GM21360 (cell line): ENCODE results near the gene OR10A7.
A peak's percentile ranks its signal among the peaks of the same experiment; 100 is the strongest.
"Not testable (repeated sequence)": the region's sequence is repeated elsewhere in the genome, so short reads cannot be mapped to it uniquely, and the experiment has no call there.

Experiments used
- ATAC-seq: cut with Tn5 transposase; IDR thresholded peaks from one replicate; pipeline ENCODE4 v1.9.1; 2021; ENCODE audit warnings: mild to moderate bottlenecking, moderate library complexity; ENCODE audit not compliant: unreplicated experiment

Gene OR10A7

DNA sequence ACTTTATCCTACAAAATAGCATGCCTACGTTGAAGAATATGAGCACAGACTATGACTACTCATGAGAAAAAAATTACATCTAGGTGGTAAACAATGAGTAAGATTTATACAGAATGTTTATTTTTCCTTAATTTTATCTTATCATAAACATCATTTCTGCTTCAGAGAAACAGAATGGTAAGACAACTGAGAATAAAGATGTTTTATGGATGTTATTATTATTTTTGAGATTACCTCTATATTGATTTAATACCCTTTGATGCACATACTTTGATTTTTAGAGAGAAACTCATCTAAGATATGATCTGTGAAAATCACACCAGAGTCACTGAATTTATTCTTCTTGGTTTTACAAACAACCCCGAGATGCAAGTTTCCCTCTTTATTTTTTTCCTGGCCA is at the start of gene OR10A7:
TSS of gene OR10A7 (plus strand) at position 301 of the 400 bp plus-strand sequence. CDS start at position 301, 0 bp downstream.
- no peak for ATAC-seq

DNA sequence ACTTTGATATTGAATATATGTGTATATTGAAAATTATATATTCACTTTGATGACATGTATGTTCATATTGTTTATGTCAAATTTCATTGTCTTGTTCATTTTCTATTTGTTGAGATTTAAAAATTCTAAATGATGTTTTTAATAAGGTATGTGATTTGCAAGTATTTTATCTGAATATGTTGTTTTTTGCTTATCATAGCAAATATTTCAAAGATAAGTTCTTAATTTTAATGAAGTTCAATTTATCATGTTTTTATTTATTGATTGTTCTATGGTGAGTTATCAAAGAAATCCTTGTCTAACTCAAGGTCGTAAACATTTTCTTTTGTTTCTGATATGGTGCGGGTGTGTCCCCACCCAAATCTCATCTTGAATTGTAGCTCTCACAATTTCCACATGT is 49.4 kb upstream of the OR10A7 start:
- no peak for ATAC-seq

GRCh38 chr12:55171846-55172245 is 49.0 kb upstream of the OR10A7 start:
- ATAC-seq = not testable (repeated sequence)

DNA sequence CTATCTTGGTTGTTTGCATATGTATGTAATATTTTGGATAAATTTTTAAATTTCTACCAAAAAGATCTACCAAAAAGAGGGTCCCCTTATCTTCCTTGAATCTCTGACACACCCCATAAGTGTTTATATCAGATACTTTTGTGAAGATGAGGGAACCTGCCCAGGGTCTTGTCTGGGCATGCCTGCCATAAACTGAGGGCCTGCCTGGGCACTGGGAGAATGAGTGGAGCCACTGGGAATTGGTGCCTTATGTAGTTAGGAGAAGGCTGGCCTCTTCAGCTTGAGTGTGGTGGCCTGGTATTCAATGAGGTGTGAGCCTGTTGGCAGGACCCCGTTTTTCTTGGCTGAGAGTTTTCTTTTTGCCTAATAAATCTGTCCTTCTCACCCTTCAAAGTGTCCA is 48.1 kb upstream of the OR10A7 start:
- ATAC-seq = no peak

DNA sequence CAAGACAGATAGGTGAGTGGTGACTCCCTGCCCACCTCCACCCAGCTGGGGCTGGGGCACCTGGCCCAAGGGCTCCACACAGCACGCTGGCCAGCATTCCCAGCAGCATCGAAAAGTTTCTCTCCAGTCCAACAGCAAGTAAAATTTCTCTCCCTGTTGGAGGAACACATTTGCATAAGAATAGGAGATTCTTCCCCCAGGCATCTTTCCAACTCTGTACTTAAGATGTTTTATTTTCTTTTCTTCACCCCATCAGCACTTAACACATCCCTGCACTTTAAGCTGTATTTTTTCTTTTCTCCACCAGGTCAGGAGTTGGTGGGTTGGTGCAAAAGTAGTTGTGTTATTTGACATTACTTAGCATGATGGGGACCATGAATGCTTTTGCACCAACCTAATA is 47.4 kb upstream of the OR10A7 start:
- no peak for ATAC-seq

DNA sequence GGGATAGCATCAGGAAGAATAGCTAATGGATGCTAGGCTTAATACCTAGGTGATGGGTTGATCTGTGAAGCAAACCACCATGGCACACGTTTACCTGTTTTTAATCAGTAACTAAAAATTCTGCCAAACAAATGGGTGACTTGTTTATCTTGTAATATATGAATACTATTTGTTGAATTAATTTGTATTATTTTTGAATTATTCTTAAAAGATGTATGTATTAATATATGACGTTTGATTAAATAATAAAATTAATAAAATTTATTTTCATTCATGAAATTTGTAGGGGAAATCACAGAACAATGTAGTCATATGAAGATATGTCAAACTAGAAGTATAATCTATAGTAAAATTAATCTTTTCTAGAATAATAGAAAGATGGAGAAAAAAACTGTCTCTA is 32.3 kb upstream of the OR10A7 start:
- ATAC-seq = no peak

GRCh38 chr12:55188974-55189556 is 31.8 kb upstream of the OR10A7 start:
- ATAC-seq = peak; percentile 72

- no peak for ATAC-seq
These were observed 26.4 kb upstream of the OR10A7 start for GRCh38 chr12:55194382-55194781.

DNA sequence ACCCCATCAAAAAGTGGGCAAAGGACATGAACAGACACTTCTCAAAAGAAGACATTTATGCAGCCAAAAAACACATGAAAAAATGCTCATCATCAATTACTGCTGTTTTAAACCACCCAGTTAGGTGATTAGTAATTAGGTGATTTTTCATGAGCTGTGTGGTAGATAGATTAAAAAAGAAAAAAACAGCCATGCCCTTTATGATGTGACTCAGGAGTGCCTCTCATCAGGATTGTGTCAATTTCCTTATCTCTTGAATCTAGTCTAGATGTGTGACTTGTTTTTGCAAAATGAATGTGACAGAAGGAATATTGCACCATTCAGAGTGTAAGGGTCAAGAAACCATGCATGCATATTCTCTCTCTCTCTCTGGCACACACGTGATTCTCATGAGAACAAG is 5.7 kb downstream of the OR10A7 start:
- ATAC-seq = no peak

GRCh38 chr12:55227643-55228042 is 6.8 kb downstream of the OR10A7 start:
- ATAC-seq = no peak

DNA sequence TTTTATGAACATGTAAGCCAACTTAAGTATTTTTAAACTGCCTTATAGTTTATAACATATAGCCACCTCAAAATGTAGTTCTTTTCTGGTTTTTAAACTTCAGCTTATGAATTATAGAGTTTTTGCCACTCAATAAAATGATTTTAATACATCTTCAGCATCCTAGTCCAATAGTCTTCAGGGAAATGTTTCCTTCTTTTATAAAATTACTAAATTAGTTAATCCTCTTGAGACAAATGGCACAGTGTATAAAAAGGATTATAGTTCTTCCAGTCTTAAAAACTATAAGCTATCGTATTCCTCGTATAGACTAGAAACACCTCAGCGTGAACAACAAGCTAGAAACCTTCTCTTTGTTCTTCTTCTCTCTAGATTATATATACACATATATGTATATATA is 23.5 kb downstream of the OR10A7 start, which contains the start of gene OR6C74:
TSS of gene OR6C74 (plus strand) at position 301 of the 400 bp plus-strand sequence. CDS start 2,679 bp downstream, outside the sequence.
- ATAC-seq = no peak

DNA sequence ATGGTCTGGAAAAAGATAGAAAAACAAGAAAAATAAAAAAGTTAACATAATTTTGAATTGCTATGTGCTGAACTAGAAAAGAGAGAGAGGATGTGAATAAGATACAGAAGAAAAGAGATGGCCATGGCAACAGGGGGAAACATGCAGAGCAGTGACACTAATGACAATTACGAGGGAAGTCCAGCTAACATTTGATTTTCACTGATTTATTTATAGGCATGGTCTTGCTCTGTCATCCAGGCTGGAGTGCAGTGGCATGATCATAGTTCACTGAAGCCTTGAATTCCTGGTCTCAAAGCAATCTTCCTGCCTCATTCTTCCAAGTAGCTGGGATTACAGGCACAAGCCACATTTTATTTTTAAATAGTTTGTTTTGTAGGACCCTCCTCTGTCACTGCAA is 25.3 kb downstream of the OR10A7 start:
- ATAC-seq = no peak

- no peak for ATAC-seq
These were observed 30.1 kb downstream of the OR10A7 start for GRCh38 chr12:55250944-55251343.

DNA sequence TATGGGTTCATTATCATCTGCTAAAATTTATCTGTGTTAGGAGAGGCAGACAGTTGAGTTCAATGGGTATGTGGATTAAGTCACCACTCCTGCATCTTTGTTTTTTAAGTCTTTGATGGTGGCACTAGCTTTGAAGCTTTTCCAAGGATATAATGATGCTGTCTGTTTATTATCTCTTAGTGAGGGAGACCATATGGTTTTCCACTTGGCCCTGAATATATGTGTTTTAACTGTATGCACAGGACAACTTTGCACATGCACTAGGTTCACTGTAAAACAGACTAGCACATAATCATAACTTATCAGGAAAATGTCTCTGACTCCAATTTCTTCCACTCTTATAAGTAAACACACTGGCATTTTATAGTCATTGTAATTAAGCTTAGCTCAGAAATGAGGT is 32.5 kb downstream of the OR10A7 start:
- no peak for ATAC-seq

DNA sequence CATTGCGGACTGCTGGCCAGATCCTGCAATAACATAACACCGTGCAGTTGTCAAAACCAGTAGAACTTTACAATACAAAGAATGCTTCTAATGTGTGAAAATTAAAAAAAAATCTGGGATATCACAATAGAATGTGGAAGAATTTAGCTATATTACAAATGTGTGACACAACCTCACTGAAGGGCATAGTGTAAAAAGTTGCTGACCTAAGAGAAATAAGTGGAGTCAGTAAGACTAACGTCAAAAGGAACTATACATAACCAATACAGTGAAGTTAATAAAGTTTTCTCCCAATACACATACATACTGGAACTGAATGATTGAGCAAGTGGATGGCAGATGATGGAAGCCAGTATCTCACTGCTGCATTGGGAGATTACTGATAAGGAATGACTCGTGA is 36.0 kb downstream of the OR10A7 start:
- ATAC-seq = no peak

DNA sequence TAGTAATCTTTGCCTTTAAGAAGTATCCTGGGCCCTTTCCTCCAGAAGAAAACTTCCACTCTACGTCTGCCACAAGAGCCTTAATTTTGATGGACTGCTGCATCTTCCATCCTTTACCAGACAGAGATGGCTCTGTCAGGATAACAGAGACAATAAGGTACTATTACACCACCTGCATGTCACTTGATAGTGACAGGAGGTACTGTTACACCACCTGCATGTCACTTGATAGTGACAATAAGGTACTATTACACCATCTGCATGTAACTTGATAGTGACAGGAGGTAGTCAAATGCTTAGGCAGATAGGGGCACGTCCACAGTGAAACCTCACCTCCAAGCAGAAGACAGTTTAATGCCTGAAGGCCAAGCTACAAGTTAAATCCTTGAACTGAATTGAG is 37.5 kb downstream of the OR10A7 start:
- ATAC-seq = no peak
